ENCODE results near the gene KCNIP3.
A peak's percentile ranks its signal among the peaks of the same experiment; 100 is the strongest.

Gene KCNIP3

DNA sequence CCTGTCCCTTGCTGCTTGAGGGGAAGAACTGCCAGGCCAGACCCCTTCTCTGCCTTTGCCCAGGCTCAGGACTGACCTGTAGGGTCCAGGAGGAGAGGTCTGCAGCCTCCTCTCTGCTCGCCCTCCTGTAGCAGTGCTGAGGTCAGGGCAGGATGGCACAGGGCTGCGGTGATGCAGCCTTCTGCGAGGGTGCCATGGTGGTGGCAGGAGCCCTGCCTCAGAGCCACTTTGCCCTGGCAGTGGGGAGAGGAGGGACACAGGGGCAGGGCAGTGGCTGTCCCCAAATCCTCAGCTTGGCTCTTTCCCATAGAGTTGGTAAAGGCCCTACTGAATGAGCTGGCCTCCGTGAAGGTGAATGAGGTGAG, 22.0 kb upstream of the KCNIP3 start:
- DNase-seq = peak; percentile 0

GRCh38 chr2:95275601-95276243, 21.4 kb upstream of the KCNIP3 start:
- no peak for DNase-seq

DNA sequence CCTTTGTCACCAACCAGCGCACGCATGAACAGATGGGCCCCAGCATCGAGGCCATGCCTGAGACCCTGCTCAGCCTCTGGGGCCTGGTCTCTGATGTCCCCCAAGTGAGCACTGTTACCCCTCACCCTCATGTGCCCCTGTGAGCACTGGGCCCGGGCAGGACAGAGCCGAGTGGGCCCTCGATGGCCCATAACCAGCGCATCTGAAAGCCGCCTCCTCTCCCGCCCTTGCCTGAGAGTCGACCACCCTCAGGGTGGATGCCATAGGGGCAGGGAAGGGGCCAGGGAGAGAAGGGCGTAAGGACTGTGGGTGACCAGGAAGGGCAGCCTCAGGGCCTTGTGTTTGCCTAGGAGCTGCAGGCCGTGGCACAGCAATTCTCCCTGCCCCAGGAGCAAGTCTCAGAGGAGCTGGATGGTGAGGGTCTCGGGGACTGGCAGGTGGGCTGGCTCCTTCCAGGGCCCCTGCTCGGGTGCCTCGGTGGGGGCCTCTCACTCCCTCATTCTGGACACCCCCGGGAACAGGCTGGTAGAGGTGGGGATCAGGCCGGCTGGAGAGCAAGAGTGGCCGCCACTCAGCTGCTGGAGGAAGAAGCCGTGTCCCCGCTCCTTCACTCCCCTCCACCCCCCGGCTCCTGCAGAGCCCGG, 20.8 kb upstream of the KCNIP3 start:
- DNase-seq = no peak

- DNase-seq = no peak
Observed at GRCh38 chr2:95276888-95277245, 20.3 kb upstream of the KCNIP3 start.

DNA sequence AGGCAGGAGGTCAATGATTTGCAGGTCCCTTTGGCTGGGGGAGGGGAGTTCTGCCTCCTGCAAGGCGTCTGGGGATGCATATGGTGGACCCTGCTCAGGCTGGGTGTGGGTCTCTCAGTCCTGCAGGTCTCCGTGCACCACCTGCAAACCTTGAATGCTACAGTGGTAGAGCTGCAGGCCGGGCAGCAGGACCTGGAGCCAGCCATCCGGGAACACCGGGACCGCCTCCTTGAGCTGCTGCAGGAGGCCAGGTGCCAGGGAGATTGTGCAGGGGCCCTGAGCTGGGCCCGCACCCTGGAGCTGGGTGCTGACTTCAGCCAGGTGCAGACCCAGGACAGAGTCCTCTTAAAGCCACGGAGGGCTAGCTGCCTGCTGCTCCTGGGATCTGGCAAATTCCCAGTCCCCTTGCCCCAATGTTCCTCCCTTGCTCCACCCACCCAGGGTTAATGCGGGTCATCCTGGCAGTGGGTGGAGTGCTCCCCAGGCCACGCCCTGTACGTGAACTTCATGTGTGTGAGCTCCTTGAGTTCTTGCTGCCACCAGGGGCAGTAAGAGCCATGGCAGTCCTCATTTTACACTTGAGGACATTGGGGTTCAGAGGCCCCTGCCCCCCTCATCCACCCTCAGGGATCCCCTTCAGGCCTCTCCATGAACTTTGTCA, 19.8 kb upstream of the KCNIP3 start:
- no peak for DNase-seq

- DNase-seq = no peak
Observed at GRCh38 chr2:95278051-95278471, 19.1 kb upstream of the KCNIP3 start.

GRCh38 chr2:95278637-95279225, 18.4 kb upstream of the KCNIP3 start:
- DNase-seq = no peak

DNA sequence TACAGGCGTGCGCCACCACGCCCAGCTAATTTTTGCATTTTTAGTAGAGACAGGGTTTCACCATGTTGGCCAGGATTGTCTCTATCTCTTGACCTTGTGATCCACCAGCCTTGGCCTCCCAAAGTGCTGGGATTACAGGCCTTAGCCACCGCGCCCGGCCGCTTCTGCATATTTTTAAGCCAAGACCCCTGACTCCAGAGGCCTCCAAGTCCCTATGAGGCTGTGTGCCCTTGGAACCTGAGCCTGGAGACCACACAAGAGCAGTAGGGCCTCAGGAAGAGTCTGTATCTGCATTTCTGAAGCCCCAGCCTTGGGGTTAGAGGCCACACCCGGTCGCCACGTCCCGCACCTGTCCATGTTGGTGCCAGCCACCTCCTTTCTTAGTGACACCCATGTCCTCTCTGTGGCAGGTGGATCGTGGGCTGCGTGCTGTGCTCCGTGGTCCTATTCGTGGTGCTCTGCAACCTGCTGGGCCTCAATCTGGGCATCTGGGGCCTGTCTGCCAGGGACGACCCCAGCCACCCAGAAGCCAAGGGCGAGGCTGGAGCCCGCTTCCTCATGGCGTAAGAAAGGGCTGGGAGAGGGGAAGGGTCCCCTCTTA, 17.6 kb upstream of the KCNIP3 start:
- no peak for DNase-seq

DNA sequence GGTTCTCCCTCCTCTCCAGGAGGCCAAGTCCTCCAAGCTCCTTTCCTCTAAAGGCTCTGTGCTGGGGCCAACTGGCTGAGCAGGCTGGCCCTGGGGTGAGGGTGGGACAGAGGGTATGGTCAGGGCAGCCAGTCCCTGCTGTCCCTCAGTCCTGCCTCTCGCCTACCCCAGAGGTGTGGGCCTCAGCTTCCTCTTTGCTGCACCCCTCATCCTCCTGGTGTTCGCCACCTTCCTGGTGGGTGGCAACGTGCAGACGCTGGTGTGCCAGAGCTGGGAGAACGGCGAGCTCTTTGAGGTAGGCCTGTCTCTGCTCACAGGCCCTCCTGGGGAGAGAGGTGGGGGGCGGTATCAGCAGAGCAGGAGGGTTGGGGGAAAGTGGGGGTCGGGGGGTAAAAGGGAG, 16.1 kb upstream of the KCNIP3 start:
- DNase-seq = no peak

DNA sequence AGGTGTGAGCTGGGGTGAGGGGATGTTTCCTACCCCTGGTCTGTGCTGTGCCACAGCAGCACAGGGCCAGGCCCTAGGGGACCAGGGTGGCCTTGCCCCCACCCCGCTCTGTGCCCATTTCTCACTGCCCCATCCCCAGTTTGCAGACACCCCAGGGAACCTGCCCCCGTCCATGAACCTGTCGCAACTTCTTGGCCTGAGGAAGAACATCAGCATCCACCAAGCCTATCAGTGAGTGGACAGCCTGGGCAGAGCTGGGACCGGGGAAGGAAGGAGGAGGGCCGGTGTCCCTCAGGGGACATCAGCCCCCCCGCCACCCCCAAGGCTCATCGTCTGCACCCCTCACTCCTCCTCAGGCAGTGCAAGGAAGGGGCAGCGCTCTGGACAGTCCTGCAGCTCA, 15.4 kb upstream of the KCNIP3 start:
- no peak for DNase-seq

DNA sequence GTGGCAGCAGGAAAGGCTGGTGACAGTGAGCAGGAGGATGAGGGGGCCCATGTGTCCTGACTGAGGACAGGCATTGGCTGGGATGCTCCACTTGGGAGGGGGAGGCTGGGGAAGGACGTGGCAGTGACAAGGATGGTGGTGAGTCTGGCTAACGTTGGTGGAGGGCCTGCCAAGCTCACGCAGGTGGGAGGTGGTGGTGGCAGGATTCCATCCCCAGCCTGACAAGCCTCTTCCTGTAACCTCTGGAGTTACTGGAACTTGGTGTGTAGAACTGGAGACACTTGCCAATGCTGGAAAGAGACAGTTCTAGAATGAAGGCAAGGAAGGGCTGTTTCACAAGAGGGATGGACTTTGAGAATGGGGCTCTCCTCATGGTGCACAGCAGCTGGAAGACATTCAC, 14.7 kb upstream of the KCNIP3 start:
- no peak for DNase-seq

DNA sequence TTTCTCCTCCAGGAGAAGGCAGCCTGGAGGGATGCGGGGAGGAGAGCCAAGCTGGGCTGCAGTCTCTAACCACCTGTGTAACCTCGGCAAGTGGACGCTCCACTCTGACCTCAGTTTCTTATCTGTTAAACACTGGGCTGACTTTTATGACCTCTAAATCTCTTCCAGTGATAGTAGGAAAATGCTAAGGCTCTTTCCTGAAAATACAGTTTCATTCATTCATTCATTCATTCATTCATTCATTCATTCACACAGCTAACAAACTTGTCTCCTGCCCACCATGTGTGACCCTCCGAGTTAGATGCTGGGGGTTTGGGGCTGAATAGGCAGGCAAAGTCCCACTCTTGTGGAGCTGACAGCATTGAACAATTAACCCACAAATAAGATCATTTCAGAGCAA, 13.6 kb upstream of the KCNIP3 start:
- DNase-seq = no peak

DNA sequence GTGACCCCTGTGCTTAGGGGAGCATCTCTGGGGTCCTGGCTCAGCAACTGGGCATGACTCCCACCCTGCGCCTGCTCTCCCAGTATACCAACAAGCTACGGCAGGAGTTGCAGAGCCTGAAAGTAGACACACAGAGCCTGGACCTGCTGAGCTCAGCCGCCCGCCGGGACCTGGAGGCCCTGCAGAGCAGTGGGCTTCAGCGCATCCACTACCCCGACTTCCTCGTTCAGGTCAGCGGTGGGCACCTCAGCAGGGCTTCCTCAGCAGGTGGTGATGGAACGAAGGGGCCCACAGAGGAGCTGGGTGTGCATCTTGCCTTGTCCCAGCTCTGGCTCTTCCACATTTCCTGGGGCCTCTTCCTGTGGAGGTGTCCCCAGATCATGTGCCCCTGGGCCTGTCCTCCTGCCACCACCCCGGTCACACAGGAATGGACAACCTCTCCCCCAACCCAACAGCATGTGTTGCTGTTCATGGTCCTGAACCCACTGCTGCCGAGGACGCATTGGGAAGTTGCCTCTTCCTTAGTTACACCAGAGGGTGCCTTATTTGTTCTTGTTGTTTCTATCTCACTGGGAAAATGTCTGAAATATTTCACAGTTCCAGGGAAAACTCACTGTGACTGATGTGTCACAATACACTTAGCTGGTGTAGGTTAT, 12.1 kb upstream of the KCNIP3 start:
- DNase-seq = no peak

DNA sequence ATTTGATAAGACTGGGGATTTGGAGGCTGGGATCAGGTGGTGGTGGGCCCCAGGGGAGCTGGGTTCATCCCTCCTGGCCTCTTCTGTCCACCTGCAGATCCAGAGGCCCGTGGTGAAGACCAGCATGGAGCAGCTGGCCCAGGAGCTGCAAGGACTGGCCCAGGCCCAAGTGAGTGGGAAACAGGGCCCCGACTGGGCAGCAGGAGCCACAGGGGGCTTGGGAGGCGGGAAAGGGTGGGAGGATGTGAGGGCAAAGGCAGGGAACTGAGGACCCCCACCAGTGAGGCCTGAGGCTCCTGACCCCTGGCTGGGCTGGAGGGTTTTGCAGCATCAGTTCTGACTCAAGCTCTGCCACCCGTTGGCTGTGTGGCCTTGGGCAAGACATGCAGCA, 11.6 kb upstream of the KCNIP3 start:
- DNase-seq = no peak

DNA sequence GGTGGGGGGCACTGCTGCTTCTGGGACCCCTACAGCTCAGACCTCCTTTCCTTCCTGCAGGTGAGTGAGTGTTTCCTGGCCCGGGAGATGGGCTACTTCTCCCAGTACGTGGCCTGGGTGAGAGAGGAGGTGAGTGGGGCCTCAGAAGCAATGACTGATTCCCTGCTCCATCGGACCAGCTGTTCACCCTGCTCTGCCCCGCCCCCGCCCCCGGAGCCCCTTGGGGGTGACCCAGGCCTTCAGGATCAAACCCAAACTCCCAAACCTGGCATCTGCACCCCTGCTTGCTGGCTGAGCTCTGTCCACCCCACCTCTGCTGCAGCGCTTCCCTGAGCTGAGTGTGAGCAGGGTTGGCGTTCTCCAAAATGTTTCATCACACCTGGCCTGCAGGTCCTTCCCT, 9.8 kb upstream of the KCNIP3 start:
- no peak for DNase-seq

DNA sequence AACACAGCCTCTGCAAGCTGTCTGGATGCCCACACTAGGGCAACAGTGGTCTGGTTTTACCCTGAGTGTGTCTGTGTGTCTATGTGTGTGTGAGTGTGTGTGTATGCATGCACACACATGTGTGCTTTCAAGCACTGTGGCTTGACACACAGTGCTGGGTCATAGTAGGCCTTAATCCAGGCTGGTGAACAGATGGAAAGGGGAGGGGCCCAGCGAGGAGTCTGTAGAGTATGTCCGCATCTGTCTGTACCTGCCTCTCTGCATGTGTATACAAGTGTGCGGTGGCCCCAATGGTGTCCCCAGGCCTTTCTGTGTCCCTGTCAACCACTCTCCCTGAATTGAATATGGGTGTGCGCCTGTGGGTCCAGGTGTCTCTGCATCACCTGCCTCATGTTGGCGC, 9.3 kb upstream of the KCNIP3 start:
- DNase-seq = no peak

GRCh38 chr2:95289253-95289652, 7.9 kb upstream of the KCNIP3 start:
- no peak for DNase-seq

GRCh38 chr2:95291222-95291621, 5.9 kb upstream of the KCNIP3 start:
- no peak for DNase-seq

DNA sequence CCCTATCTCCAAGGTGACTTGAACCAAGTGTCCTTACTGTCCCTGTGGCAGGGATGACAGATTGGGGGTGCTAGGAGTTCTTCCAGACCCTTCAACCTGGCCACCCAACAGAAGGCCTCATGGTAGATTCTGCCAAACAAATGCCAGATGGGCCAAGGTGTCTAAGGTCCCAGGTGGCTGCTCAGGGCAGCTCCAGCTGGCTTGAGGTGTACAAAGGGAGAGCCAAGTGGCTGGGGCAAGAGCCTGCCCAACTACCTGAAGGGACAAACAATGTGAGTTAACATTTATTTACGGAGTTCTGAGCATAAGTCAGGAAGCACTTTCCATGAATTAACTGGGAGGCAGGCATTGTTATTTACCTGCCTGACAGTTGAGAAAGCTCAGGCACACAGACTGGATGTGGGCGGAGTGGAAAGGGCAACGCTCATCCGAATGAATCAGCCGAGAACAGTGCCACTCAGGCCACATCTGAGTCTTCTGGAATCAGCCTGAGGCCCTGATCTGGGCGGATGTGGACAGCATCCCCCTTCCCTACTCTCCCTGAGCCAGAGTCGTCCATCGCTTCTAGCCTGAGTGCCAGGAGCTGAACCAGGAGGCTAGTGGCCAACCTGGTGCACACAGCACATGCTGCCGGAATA, 4.4 kb upstream of the KCNIP3 start:
- no peak for DNase-seq

GRCh38 chr2:95294579-95295250, 2.4 kb upstream of the KCNIP3 start:
- no peak for DNase-seq

DNA sequence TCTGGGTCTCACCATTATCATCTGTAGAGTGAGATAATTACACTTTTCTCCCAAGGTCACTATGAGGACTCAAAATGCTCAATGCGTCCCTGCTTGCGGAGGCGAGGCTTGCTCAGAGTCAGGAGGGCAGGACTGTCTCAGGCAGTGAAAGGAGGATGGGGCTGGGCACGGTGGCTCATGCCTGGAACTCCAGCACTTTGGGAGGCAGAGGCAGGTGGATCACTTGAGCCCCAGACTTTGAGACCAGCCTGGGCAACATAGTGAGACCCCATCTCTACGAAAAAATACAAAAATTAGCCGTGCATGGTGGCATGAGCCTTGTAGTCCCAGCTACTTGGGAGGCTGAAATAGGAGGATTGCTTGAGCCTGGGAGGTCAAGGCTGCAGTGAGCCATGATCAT, 1.8 kb upstream of the KCNIP3 start:
- no peak for DNase-seq

DNA sequence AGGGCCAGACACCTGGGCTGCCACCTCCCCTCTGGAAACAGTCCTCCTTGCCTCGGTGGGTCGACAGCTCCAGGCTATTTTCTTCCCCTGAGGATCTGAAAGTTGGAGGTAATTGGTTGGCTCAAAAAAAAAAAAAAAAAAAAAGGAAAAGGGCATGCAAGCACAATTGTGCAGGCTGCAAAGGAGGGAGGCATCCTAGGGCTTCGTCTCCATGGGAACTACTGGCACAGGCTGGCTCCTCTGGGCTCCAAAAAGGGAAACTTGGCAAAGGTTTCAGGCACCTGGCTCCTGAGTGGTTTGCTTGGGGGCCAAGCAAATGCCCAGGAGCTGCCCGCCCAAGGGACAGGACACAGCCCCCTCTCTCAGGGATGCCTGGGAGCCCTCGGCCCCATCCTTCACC, 1.1 kb upstream of the KCNIP3 start:
- no peak for DNase-seq

Measured in activated gamma-delta T cell treated with Interleukin-2 at 50 U/mL for 16 hours (primary cell).